BLaER1 treated with 17β-estradiol and CSF1 and Interleukin-3, amounts not matched to agents 10 nM and 100 nM (cell line): ENCODE results near the gene KRTAP4-11.
"Not testable (repeated sequence)": the region's sequence is repeated elsewhere in the genome, so short reads cannot be mapped to it uniquely, and the experiment has no call there.

Source experiments
- H3K27ac ChIP-seq, 11 experiments: shearing (Covaris generic); formaldehyde crosslinking; 2 replicates each; pipeline ENCODE4 v1.8.1; 2022
- H3K27me3 ChIP-seq, 11 experiments: shearing (Covaris generic); formaldehyde crosslinking; 2 replicates each; pipeline ENCODE4 v1.8.1; 2022
- H3K36me3 ChIP-seq, 11 experiments: shearing (Covaris generic); formaldehyde crosslinking; 2 replicates each; pipeline ENCODE4 v1.8.1; 2022
- H3K4me1 ChIP-seq, 10 experiments: shearing (Covaris generic); formaldehyde crosslinking; 2 replicates each; pipeline ENCODE4 v1.8.1; 2022
- H3K4me2 ChIP-seq, 11 experiments: shearing (Covaris generic); formaldehyde crosslinking; 2 replicates each; pipeline ENCODE4 v1.8.1; 2022
- H3K4me3 ChIP-seq, 10 experiments: shearing (Covaris generic); formaldehyde crosslinking; 2 replicates each; pipeline ENCODE4 v1.8.1; 2022
- H3K9ac ChIP-seq, 11 experiments: shearing (Covaris generic); formaldehyde crosslinking; 2 replicates each; pipeline ENCODE4 v1.8.1; 2022
- H3K9me3 ChIP-seq, 11 experiments: shearing (Covaris generic); formaldehyde crosslinking; replicated peaks in 1 of 11; 2 replicates each; pipeline ENCODE4 v1.8.1; 2022
- H4K20me1 ChIP-seq, 11 experiments: shearing (Covaris generic); formaldehyde crosslinking; 2 replicates each; pipeline ENCODE4 v1.8.1; 2022
- Cebpa-rat ChIP-seq, 11 experiments: shearing (Covaris generic); IDR thresholded peaks; 2 replicates each; pipeline ENCODE4 v1.8.1; 2022

KRTAP4-11 gene

GRCh38 chr17:41116297-41116696, 1.9 kb downstream of the KRTAP4-11 start:
- H3K27me3 ChIP-seq, result no peaks in the 10 kb centered on the region
- TF ChIP-seq Cebpa-rat (IDR thresholded peaks at IDR 0.05), result no peak
- H3K4me3 ChIP-seq, result no peak overlapping the region
- H3K4me1 ChIP-seq, result peaks cover 9 to 44% (median 23%) of the 10 kb centered on the region in 10 experiments
- H4K20me1 ChIP-seq, result no peaks in the 10 kb centered on the region
- H3K9ac ChIP-seq, result no peak overlapping the region
- peaks cover 34 to 53% (median 42%) of the 10 kb centered on the region in 11 experiments for H3K9me3 ChIP-seq
- no peak overlapping the region for H3K27ac ChIP-seq
- peak overlapping the region in 6 of 11 experiments; percentile 17 to 74 (median 37); a peak in 9 of 22 replicates for H3K4me2 ChIP-seq
- peaks cover 0 to 6% (median 0%) of the 10 kb centered on the region in 11 experiments; a peak in 2 of 22 replicates for H3K36me3 ChIP-seq

- Histone ChIP-seq H3K4me1 (peaks cover 9 to 22% (median 14%) of the 10 kb centered on the region in 10 experiments; a peak in 19 of 20 replicates), H3K4me3 (no peak overlapping the region), H3K9ac (no peak overlapping the region), H3K36me3 (peaks cover 0 to 6% (median 0%) of the 10 kb centered on the region in 11 experiments; a peak in 2 of 22 replicates), H4K20me1 (no peaks in the 10 kb centered on the region), H3K27me3 (no peaks in the 10 kb centered on the region), H3K9me3 (peaks cover 40 to 61% (median 52%) of the 10 kb centered on the region in 11 experiments), H3K27ac (no peak overlapping the region), H3K4me2 (no peak overlapping the region)
- no peak for TF ChIP-seq Cebpa-rat (IDR thresholded peaks at IDR 0.05)
Measured at GRCh38 chr17:41111151-41111885, 6.9 kb downstream of the KRTAP4-11 start.

GRCh38 chr17:41108728-41109386, 9.3 kb downstream of the KRTAP4-11 start:
- peaks cover 9 to 15% (median 13%) of the 10 kb centered on the region in 10 experiments; a peak in 19 of 20 replicates for H3K4me1 ChIP-seq
- not testable (repeated sequence) for H4K20me1 ChIP-seq, H3K27me3 ChIP-seq, H3K9ac ChIP-seq, H3K4me3 ChIP-seq, H3K36me3 ChIP-seq
- H3K27ac ChIP-seq, result peak overlapping the region in 1 of 11 experiments; percentile 21; a peak in 2 of 22 replicates
- peak overlapping the region in 9 of 11 experiments; percentile 3 to 73 (median 51); a peak in 13 of 22 replicates for H3K4me2 ChIP-seq
- peaks cover 29 to 51% (median 41%) of the 10 kb centered on the region in 11 experiments for H3K9me3 ChIP-seq

GRCh38 chr17:41107941-41108450, 10.2 kb downstream of the KRTAP4-11 start:
- Histone ChIP-seq H3K27ac (peak overlapping the region in 1 of 11 experiments; percentile 21; a peak in 1 of 22 replicates), H3K4me2 (peak overlapping the region; percentile 3 to 73 (median 49); a peak in 19 of 22 replicates), H3K9ac (no peak overlapping the region), H3K4me3 (no peak overlapping the region), H3K4me1 (peaks cover 9 to 15% (median 13%) of the 10 kb centered on the region in 10 experiments; a peak in 19 of 20 replicates), H3K36me3 (peaks cover 0 to 6% (median 0%) of the 10 kb centered on the region in 11 experiments; a peak in 1 of 22 replicates), H3K9me3 (peaks cover 21 to 42% (median 32%) of the 10 kb centered on the region in 11 experiments), H3K27me3 (no peaks in the 10 kb centered on the region), H4K20me1 (no peaks in the 10 kb centered on the region)
- no peak for TF ChIP-seq Cebpa-rat (IDR thresholded peaks at IDR 0.05)

GRCh38 chr17:41105347-41105746, 12.8 kb downstream of the KRTAP4-11 start, which contains the start of gene KRTAP4-9:
Gene KRTAP4-9 (plus strand): TSS chr17:41105389. CDS start chr17:41105389, 0 bp downstream.
- not testable (repeated sequence) for H3K4me2 ChIP-seq, H4K20me1 ChIP-seq, H3K27ac ChIP-seq, H3K36me3 ChIP-seq, H3K4me3 ChIP-seq, H3K9ac ChIP-seq, H3K27me3 ChIP-seq
- Histone ChIP-seq H3K9me3 (peaks cover 0 to 16% (median 6%) of the 10 kb centered on the region in 11 experiments; a peak in 12 of 22 replicates), H3K4me1 (peaks cover 11 to 17% (median 15%) of the 10 kb centered on the region in 10 experiments)

- not testable (repeated sequence) for H3K9ac ChIP-seq, H3K27me3 ChIP-seq, H3K4me3 ChIP-seq, H4K20me1 ChIP-seq, H3K4me2 ChIP-seq, H3K36me3 ChIP-seq, H3K27ac ChIP-seq
- Histone ChIP-seq H3K9me3 (peaks cover 0 to 13% (median 3%) of the 10 kb centered on the region in 11 experiments; a peak in 5 of 22 replicates), H3K4me1 (peaks cover 19 to 25% (median 23%) of the 10 kb centered on the region in 10 experiments)
Measured at GRCh38 chr17:41104386-41105038, 13.7 kb downstream of the KRTAP4-11 start.

- peaks cover 19 to 25% (median 23%) of the 10 kb centered on the region in 10 experiments for H3K4me1 ChIP-seq
- no peak overlapping the region for H3K27ac ChIP-seq
- no peaks in the 10 kb centered on the region for H3K36me3 ChIP-seq
- no peak overlapping the region for H3K4me3 ChIP-seq
- no peaks in the 10 kb centered on the region for H3K27me3 ChIP-seq
- peaks cover 0 to 13% (median 3%) of the 10 kb centered on the region in 11 experiments; a peak in 5 of 22 replicates for H3K9me3 ChIP-seq
- no peaks in the 10 kb centered on the region for H4K20me1 ChIP-seq
- no peak overlapping the region for H3K9ac ChIP-seq
- no peak for TF ChIP-seq Cebpa-rat (IDR thresholded peaks at IDR 0.05)
- no peak overlapping the region for H3K4me2 ChIP-seq
Measured at GRCh38 chr17:41103896-41104295, 14.3 kb downstream of the KRTAP4-11 start.

GRCh38 chr17:41101586-41102259, 16.4 kb downstream of the KRTAP4-11 start, which contains the start of gene KRTAP4-16:
Gene KRTAP4-16 (minus strand): TSS chr17:41102209. CDS start chr17:41102209, 0 bp downstream.
- Histone ChIP-seq H3K9ac (no peak within 1 kb of the TSS), H3K27me3 (no peaks in the 10 kb centered on the region), H3K4me2 (no peak within 1 kb of the TSS), H3K27ac (no peak within 1 kb of the TSS), H3K9me3 (no peaks in the 10 kb centered on the region; a peak in 2 of 22 replicates), H3K4me3 (no peak within 1 kb of the TSS), H3K36me3 (no peaks in the 10 kb centered on the region), H4K20me1 (no peaks in the 10 kb centered on the region), H3K4me1 (peaks cover 9 to 11% (median 11%) of the 10 kb centered on the region in 10 experiments)
- no peak for TF ChIP-seq Cebpa-rat (IDR thresholded peaks at IDR 0.05)

- H3K27ac ChIP-seq, result not testable (repeated sequence)
Measured at GRCh38 chr17:41099682-41100480, 18.3 kb downstream of the KRTAP4-11 start.

More at GRCh38 chr17:41099682-41100480, 18.3 kb downstream of the KRTAP4-11 start:
- H3K27me3 ChIP-seq, H3K9me3 ChIP-seq, H3K4me3 ChIP-seq, H4K20me1 ChIP-seq, H3K9ac ChIP-seq, H3K36me3 ChIP-seq: not testable (repeated sequence)
- Histone ChIP-seq H3K4me2 (peak overlapping the region in 10 of 11 experiments; percentile 34 to 72 (median 45); a peak in 17 of 22 replicates), H3K4me1 (peaks cover 9 to 11% (median 11%) of the 10 kb centered on the region in 10 experiments)
